Chondrocyte (in vitro differentiated cells): ENCODE results near the gene ERG. TPM values are rescaled to one million over a fixed set of nuclear protein-coding genes. Genes with fewer than 3 reads are reported as not detected.

ENCODE experiments used
- DNase-seq: peaks from one replicate; pipeline ENCODE4 v3.0.0; 2021; ENCODE audit warnings: mixed read lengths, low spot score
- H3K27ac Mint-ChIP-seq: one replicate; pipeline ENCODE4 v1.8.0; 2021; ENCODE audit warnings: mild to moderate bottlenecking, moderate library complexity, mixed read lengths; ENCODE audit not compliant: unreplicated experiment
- H3K27me3 Mint-ChIP-seq: 2 replicates; pipeline ENCODE4 v1.8.0; 2021; ENCODE audit warnings: low read depth, mixed read lengths
- H3K36me3 Mint-ChIP-seq: 2 replicates; pipeline ENCODE4 v1.8.0; 2021; ENCODE audit warnings: low read depth, mixed read lengths
- H3K4me1 Mint-ChIP-seq: 2 replicates; pipeline ENCODE4 v1.8.0; 2021; ENCODE audit warnings: low read depth, mild to moderate bottlenecking, mixed read lengths
- H3K4me3 Mint-ChIP-seq: one replicate; pipeline ENCODE4 v1.8.0; 2021; ENCODE audit warnings: mild to moderate bottlenecking, moderate library complexity, mixed read lengths; ENCODE audit not compliant: unreplicated experiment
- H3K9me3 Mint-ChIP-seq: 2 replicates; pipeline ENCODE4 v1.8.0; 2021; ENCODE audit warnings: low read depth, mixed read lengths
- total RNA-seq: library from RNA; stranded (reverse); gene quantifications from 3 replicates; pipeline ENCODE4 v1.2.1, GENCODE V29; 2021
- TF ChIP-seq, protein P1 (sequence below): fragments of 200-600 bp; sonication (generic); IDR thresholded peaks from 2 replicates; pipeline ENCODE4 v1.5.0; 2021; ENCODE audit warnings: antibody characterized with exemption, mild to moderate bottlenecking, moderate library complexity

The ERG gene
- total RNA-seq, 1 donor from 2014 or later = 33.4 TPM

- no peak overlapping the region for H3K4me3 Mint-ChIP-seq
- peaks cover 31% of the 10 kb centered on the region for H3K4me1 Mint-ChIP-seq
- H3K27ac Mint-ChIP-seq = no peak overlapping the region
- no peak for DNase-seq
- no peaks in the 10 kb centered on the region for H3K9me3 Mint-ChIP-seq
- no peaks in the 10 kb centered on the region for H3K27me3 Mint-ChIP-seq
- TF ChIP-seq, protein P1, sequence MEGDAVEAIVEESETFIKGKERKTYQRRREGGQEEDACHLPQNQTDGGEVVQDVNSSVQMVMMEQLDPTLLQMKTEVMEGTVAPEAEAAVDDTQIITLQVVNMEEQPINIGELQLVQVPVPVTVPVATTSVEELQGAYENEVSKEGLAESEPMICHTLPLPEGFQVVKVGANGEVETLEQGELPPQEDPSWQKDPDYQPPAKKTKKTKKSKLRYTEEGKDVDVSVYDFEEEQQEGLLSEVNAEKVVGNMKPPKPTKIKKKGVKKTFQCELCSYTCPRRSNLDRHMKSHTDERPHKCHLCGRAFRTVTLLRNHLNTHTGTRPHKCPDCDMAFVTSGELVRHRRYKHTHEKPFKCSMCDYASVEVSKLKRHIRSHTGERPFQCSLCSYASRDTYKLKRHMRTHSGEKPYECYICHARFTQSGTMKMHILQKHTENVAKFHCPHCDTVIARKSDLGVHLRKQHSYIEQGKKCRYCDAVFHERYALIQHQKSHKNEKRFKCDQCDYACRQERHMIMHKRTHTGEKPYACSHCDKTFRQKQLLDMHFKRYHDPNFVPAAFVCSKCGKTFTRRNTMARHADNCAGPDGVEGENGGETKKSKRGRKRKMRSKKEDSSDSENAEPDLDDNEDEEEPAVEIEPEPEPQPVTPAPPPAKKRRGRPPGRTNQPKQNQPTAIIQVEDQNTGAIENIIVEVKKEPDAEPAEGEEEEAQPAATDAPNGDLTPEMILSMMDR = no peak
- H3K36me3 Mint-ChIP-seq = no peaks in the 10 kb centered on the region
Measured at GRCh38 chr21:38356883-38357625, 141.2 kb downstream of the ERG start.

GRCh38 chr21:38355992-38356781 is 142.1 kb downstream of the ERG start:
- DNase-seq = no peak
- Mint-ChIP-seq H3K9me3 (no peaks in the 10 kb centered on the region), H3K36me3 (no peaks in the 10 kb centered on the region), H3K4me3 (no peak overlapping the region), H3K27me3 (no peaks in the 10 kb centered on the region), H3K27ac (peak overlapping the region; percentile 30), H3K4me1 (peaks cover 40% of the 10 kb centered on the region)
- TF ChIP-seq, protein P1 = peak; percentile 98

DNA sequence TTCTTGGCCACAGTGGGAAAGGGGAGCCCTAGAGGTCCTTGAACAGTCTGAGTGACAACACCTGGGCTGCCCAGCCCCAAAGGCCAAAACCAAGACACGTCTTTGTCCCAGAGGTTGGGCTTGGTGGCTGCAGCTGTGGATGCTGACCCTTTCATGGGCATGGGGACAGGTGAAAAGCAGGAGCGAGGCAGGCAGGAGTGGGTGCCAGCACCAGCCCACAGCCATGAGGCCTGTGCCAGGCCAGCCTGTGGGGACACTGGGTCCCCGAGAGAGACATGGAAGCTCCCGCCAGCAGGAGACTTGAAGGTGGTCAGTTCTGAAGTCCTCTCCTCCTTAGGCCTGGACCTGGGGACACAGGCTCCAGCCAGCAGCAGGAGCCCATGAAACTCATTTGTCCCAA is 142.9 kb downstream of the ERG start:
- TF ChIP-seq, protein P1 = no peak
- Mint-ChIP-seq H3K27ac (no peak overlapping the region), H3K27me3 (no peaks in the 10 kb centered on the region), H3K4me1 (peaks cover 48% of the 10 kb centered on the region), H3K36me3 (no peaks in the 10 kb centered on the region), H3K4me3 (no peak overlapping the region), H3K9me3 (no peaks in the 10 kb centered on the region)
- no peak for DNase-seq

DNA sequence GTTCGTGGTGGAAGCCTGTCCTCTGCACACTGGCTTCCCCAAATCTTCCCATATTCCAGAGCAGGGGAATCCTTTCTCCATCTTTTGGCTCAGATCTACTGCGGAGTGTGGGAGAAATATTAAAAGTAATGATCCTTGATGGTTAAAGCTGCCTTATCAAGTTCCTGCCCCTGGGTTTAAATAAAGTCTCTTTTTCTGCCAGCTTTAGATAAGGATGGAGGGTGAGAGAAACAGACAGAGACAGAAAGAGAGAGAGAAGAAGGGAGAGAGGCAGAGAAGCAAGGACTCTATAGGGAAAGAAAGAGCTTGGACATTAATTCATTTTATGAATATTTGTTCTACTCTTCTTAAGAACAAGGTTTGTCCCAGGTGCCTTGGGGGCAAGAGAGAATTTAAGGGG is 143.5 kb downstream of the ERG start:
- Mint-ChIP-seq H3K4me1 (peaks cover 55% of the 10 kb centered on the region), H3K4me3 (no peak overlapping the region), H3K9me3 (no peaks in the 10 kb centered on the region), H3K27me3 (no peaks in the 10 kb centered on the region), H3K27ac (no peak overlapping the region), H3K36me3 (no peaks in the 10 kb centered on the region)
- DNase-seq = no peak
- TF ChIP-seq, protein P1 = no peak

DNA sequence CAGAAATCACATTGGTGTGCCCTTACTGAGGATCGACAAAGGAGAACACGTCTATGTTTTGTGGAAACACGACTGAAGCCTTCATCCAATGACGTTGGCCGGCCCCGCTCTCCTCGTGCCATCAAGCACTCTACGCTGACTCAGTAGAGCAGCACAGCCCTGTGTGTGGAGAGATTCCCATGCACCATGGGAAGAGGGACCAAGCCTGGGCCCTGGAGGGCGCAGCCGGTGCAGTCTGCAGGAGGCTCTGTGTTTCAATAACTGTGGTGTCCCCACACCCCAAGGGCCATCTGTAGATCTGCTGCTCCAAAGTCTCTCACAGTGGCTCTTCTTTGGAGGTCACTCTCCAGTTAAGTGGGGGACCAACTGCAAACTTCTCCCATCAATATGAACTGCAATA is 144.0 kb downstream of the ERG start:
- DNase-seq = no peak
- H3K27ac Mint-ChIP-seq = no peak overlapping the region
- no peaks in the 10 kb centered on the region for H3K27me3 Mint-ChIP-seq
- TF ChIP-seq, protein P1 = no peak
- H3K9me3 Mint-ChIP-seq = no peaks in the 10 kb centered on the region
- no peak overlapping the region for H3K4me3 Mint-ChIP-seq
- H3K4me1 Mint-ChIP-seq = peaks cover 60% of the 10 kb centered on the region
- no peaks in the 10 kb centered on the region for H3K36me3 Mint-ChIP-seq
